WTC11 (cell line): ENCODE data around the gene POU4F1. TPM values are rescaled to one million over a fixed set of nuclear protein-coding genes. Genes with fewer than 3 reads are reported as not detected.

Experiments used
- ATAC-seq: fragments of 200-7000 bp; cut with Tn5 transposase; 2 replicates; pipeline ENCODE4 v1.10.0; 2021; ENCODE audit warnings: mild to moderate bottlenecking, moderate library complexity
- CTCF ChIA-PET: fragments of 300-600 bp; sonication (Branson Sonifier 250); formaldehyde crosslinking; loops from one replicate; lab custom pipeline; 2021; ENCODE audit warnings: antibody characterized with exemption; lab: Charles Lee
- POLR2A ChIA-PET: fragments of 350-600 bp; sonication (Branson Sonifier 250); formaldehyde crosslinking; loops from one replicate; lab custom pipeline; 2021; ENCODE audit warnings: antibody characterized with exemption; lab: Charles Lee
- DNase-seq: peaks from one replicate; pipeline ENCODE4 v3.0.0; 2021; ENCODE audit warnings: low spot score
- H3K27ac Mint-ChIP-seq: 2 replicates; pipeline ENCODE4 v1.8.0; 2021; ENCODE audit warnings: mixed read lengths
- H3K27me3 Mint-ChIP-seq: 2 replicates; pipeline ENCODE4 v1.8.0; 2021; ENCODE audit warnings: low read depth, mild to moderate bottlenecking, moderate library complexity, mixed read lengths
- H3K36me3 Mint-ChIP-seq: 2 replicates; pipeline ENCODE4 v1.8.0; 2021; ENCODE audit warnings: mixed read lengths
- H3K4me1 Mint-ChIP-seq: 2 replicates; pipeline ENCODE4 v1.8.0; 2022; ENCODE audit warnings: mixed read lengths
- H3K4me3 Mint-ChIP-seq: 2 replicates; pipeline ENCODE4 v1.8.0; 2021; ENCODE audit warnings: mild to moderate bottlenecking, moderate library complexity, mixed read lengths
- H3K9me3 Mint-ChIP-seq: 2 replicates; pipeline ENCODE4 v1.8.0; 2021; ENCODE audit warnings: mixed read lengths
- AR ChIP-seq: fragments of 250-450 bp; sonication (Bioruptor Pico); IDR thresholded peaks from 2 replicates; pipeline ENCODE4 v1.9.0; 2021; ENCODE audit warnings: mild to moderate bottlenecking
- CREB1 ChIP-seq: sonication (generic); formaldehyde crosslinking; IDR thresholded peaks from 2 replicates; pipeline ENCODE4 v1.8.0; 2023; ENCODE audit warnings: mild to moderate bottlenecking, missing genetic modification reagents
- CREM ChIP-seq: sonication (generic); formaldehyde crosslinking; IDR thresholded peaks from 2 replicates; pipeline ENCODE4 v1.8.1; 2022; ENCODE audit warnings: mild to moderate bottlenecking, missing genetic modification reagents, moderate library complexity
- EMX1 ChIP-seq: fragments of 250-450 bp; sonication (Bioruptor Pico); IDR thresholded peaks from 2 replicates; pipeline ENCODE4 v1.8.0; 2021; ENCODE audit warnings: mild to moderate bottlenecking
- ERG ChIP-seq: fragments of 250-450 bp; sonication (Bioruptor Pico); IDR thresholded peaks from 2 replicates; pipeline ENCODE4 v1.8.0; 2021; ENCODE audit warnings: mild to moderate bottlenecking
- GRHL2 ChIP-seq: fragments of 250-450 bp; sonication (Bioruptor Pico); IDR thresholded peaks from 2 replicates; pipeline ENCODE4 v1.8.0; 2022; ENCODE audit warnings: mild to moderate bottlenecking, moderate library complexity; ENCODE audit not compliant: insufficient replicate concordance, severe bottlenecking
- IRF1 ChIP-seq: sonication (generic); formaldehyde crosslinking; IDR thresholded peaks from 2 replicates; pipeline ENCODE4 v1.8.0; 2023; ENCODE audit warnings: missing genetic modification reagents
- NFE2L1 ChIP-seq: sonication (generic); formaldehyde crosslinking; IDR thresholded peaks from 2 replicates; pipeline ENCODE4 v1.8.1; 2023; ENCODE audit warnings: missing genetic modification reagents
- NR1H2 ChIP-seq: sonication (generic); formaldehyde crosslinking; IDR thresholded peaks from 2 replicates; pipeline ENCODE4 v1.9.0; 2021; ENCODE audit warnings: mild to moderate bottlenecking, moderate library complexity, missing genetic modification reagents
- NR2C2 ChIP-seq: sonication (generic); formaldehyde crosslinking; IDR thresholded peaks from 2 replicates; pipeline ENCODE4 v1.8.0; 2022; ENCODE audit warnings: mild to moderate bottlenecking, missing genetic modification reagents
- TEAD1 ChIP-seq: sonication (generic); formaldehyde crosslinking; IDR thresholded peaks from 2 replicates; pipeline ENCODE4 v1.8.0; 2022; ENCODE audit warnings: mild to moderate bottlenecking, missing genetic modification reagents
- ZBTB43 ChIP-seq: sonication (generic); formaldehyde crosslinking; IDR thresholded peaks from 2 replicates; pipeline ENCODE4 v1.8.1; 2023; ENCODE audit warnings: mild to moderate bottlenecking, missing genetic modification reagents
- ZMAT4 ChIP-seq: fragments of 250-450 bp; sonication (Bioruptor Pico); IDR thresholded peaks from 2 replicates; pipeline ENCODE4 v1.9.0; 2021; ENCODE audit warnings: mild to moderate bottlenecking
- ZNF138 ChIP-seq: sonication (generic); formaldehyde crosslinking; conservative IDR thresholded peaks from 2 replicates; pipeline ENCODE4 v1.8.1; 2022; ENCODE audit warnings: mild to moderate bottlenecking, moderate library complexity, missing genetic modification reagents
- ZNF219 ChIP-seq: sonication (generic); formaldehyde crosslinking; IDR thresholded peaks from 2 replicates; pipeline ENCODE4 v1.8.0; 2023; ENCODE audit warnings: missing genetic modification reagents, mild to moderate bottlenecking, borderline replicate concordance
- ZNF396 ChIP-seq: fragments of 250-450 bp; sonication (Bioruptor Pico); IDR thresholded peaks from 2 replicates; pipeline ENCODE4 v1.8.0; 2021; ENCODE audit warnings: mild to moderate bottlenecking, moderate library complexity, borderline replicate concordance
- ZNF425 ChIP-seq: fragments of 250-450 bp; sonication (Bioruptor Pico); conservative IDR thresholded peaks from 2 replicates; pipeline ENCODE4 v1.9.0; 2021; ENCODE audit warnings: mild to moderate bottlenecking
- ZNF512 ChIP-seq: sonication (generic); formaldehyde crosslinking; IDR thresholded peaks from 2 replicates; pipeline ENCODE4 v1.8.1; 2022; ENCODE audit warnings: missing genetic modification reagents, borderline replicate concordance
- ZNF532 ChIP-seq: fragments of 250-450 bp; sonication (Bioruptor Pico); IDR thresholded peaks from 2 replicates; pipeline ENCODE4 v1.9.0; 2021; ENCODE audit warnings: mild to moderate bottlenecking, borderline replicate concordance
- total RNA-seq: library from RNA; stranded (reverse); gene quantifications from 3 replicates; pipeline ENCODE4 v1.2.3, GENCODE V29; 2021

The POU4F1 gene
- total RNA-seq, 1 experiment from 2014 or later: 0.26 TPM

- peaks cover 100% of the 10 kb centered on the region for H3K27me3 Mint-ChIP-seq
- TF ChIP-seq ZNF425 (CRISPR knock-in tag) (no peak), NR2C2 (CRISPR knock-in tag) (no peak), ZMAT4 (CRISPR knock-in tag) (no peak), AR (CRISPR knock-in tag) (no peak), ZNF219 (CRISPR knock-in tag) (no peak), ZBTB43 (CRISPR knock-in tag) (no peak), ZNF512 (no peak), IRF1 (no peak), ERG (CRISPR knock-in tag) (no peak)
- TF ChIP-seq, all 79 proteins: peak for 0
- H3K27ac Mint-ChIP-seq: no peak overlapping the region
- ATAC-seq (no peak), DNase-seq (no peak)
- ChIA-PET POLR2A (no interaction called here), CTCF (interaction anchor here (1.2 kb wide), 1 partner anchor 352 kb away, joined by 4 read pairs; no protein-coding TSS in a partner anchor)
- no peak overlapping the region; the same call in 1 of the 2 replicates for H3K4me3 Mint-ChIP-seq
- no peaks in the 10 kb centered on the region for H3K36me3 Mint-ChIP-seq
- no peaks in the 10 kb centered on the region for H3K9me3 Mint-ChIP-seq
- H3K4me1 Mint-ChIP-seq: peaks cover 40% of the 10 kb centered on the region
Observed at GRCh38 chr13:78593129-78593528, 10.2 kb downstream of the POU4F1 start.

GRCh38 chr13:78592584-78592983, 10.8 kb downstream of the POU4F1 start:
- no peaks in the 10 kb centered on the region for H3K9me3 Mint-ChIP-seq
- TF ChIP-seq NR1H2 (CRISPR knock-in tag) (no peak), EMX1 (no peak), CREB1 (CRISPR knock-in tag) (no peak), ZNF396 (CRISPR knock-in tag) (no peak), CREM (CRISPR knock-in tag) (no peak), ZNF532 (no peak), ZNF138 (CRISPR knock-in tag) (no peak), TEAD1 (CRISPR knock-in tag) (no peak), NFE2L1 (no peak), GRHL2 (no peak)
- H3K36me3 Mint-ChIP-seq: no peaks in the 10 kb centered on the region
- ChIA-PET CTCF (interaction anchor here (0.8 to 1.2 kb wide), 2 partner anchors 11 to 352 kb away, joined by 3 to 4 read pairs; partner anchors contain the start of gene POU4F1), POLR2A (no interaction called here)
- DNase-seq (no peak), ATAC-seq (no peak)
- H3K27me3 Mint-ChIP-seq: peaks cover 100% of the 10 kb centered on the region
- peaks cover 40% of the 10 kb centered on the region for H3K4me1 Mint-ChIP-seq
- no peak overlapping the region for H3K27ac Mint-ChIP-seq
- H3K4me3 Mint-ChIP-seq: no peak overlapping the region
